K562 (cell line): ENCODE results near the gene CDNF. TPM values are rescaled to one million over a fixed set of nuclear protein-coding genes. Genes with fewer than 3 reads are reported as not detected.

ENCODE experiments used
- ATAC-seq: fragments of 200-7000 bp; cut with Tn5 transposase; 3 replicates; pipeline ENCODE4 v1.9.1; 2020; ENCODE audit warnings: moderate library complexity
- BruUV-seq: library from RNA; stranded (reverse); fragments of 400-500 nt; replicated peaks from 2 replicates; lab custom pipeline; 2021; lab: Mats Ljungman, UMichigan
- CTCF ChIA-PET: fragments of 300-600 bp; formaldehyde crosslinking; extraction: SDS; loops from one replicate; lab custom pipeline; 2021; ENCODE audit warnings: low intra/inter-chr PET ratio; lab: Yijun Ruan, JAX
- POLR2A ChIA-PET: fragments of 300-600, 350-650 bp; sonication (Branson Sonifier 250); formaldehyde crosslinking; extraction: SDS; loops from one replicate; lab custom pipeline; 2021; ENCODE audit warnings: antibody characterized with exemption, inconsistent platforms; lab: Yijun Ruan, JAX
- DNase-seq, 4 experiments: peaks; one replicate each; pipeline versions ENCODE4 v3.0.0 to v3.0.0-alpha.2; 2011 to 2018; ENCODE audit warnings: low spot score in 3 of 4, mixed read lengths in 3 of 4; ENCODE audit errors: extremely low read depth in 1 of 4
- FAIRE-seq: peaks from 2 replicates; lab custom pipeline; 2011; peaks lifted over from hg19 to GRCh38; lab: Jason Lieb, UNC
- H2AFZ ChIP-seq: 2 replicates; pipeline ENCODE4 v1.6.0; 2011; ENCODE audit warnings: low read depth, low read length, control low read depth, inconsistent platforms
- H3K27ac ChIP-seq: fragments of 200-600 bp; 3 replicates; pipeline ENCODE4 v1.8.0; 2011; ENCODE audit warnings: low read depth, mild to moderate bottlenecking, control low read depth, inconsistent platforms, low read length, moderate library complexity, mixed read lengths; ENCODE audit errors: extremely low read depth
- H3K27me3 ChIP-seq, 2 experiments: fragments of 300-600 bp in 1 of 2; 2 replicates in 1 of 2; 3 replicates in 1 of 2; pipeline versions ENCODE4 v1.6.0 to v1.8.0; 2011; ENCODE audit warnings: inconsistent platforms in 2 of 2, low read length in 2 of 2, mild to moderate bottlenecking in 1 of 2, mixed read lengths in 1 of 2, moderate library complexity in 1 of 2; ENCODE audit not compliant: control insufficient read depth in 2 of 2, insufficient read depth in 2 of 2
- H3K36me3 ChIP-seq: fragments of 300-600 bp; 3 replicates; pipeline ENCODE4 v1.8.0; 2011; ENCODE audit warnings: mild to moderate bottlenecking, low read length, inconsistent platforms; ENCODE audit not compliant: control insufficient read depth, insufficient read depth
- H3K4me1 ChIP-seq, 2 experiments: fragments of 200-600 bp in 1 of 2; replicated peaks in 1 of 2; 2 replicates in 1 of 2; 3 replicates in 1 of 2; pipeline versions ENCODE4 v1.5.1 to v1.8.0; 2011; ENCODE audit warnings: inconsistent platforms in 2 of 2, low read length in 2 of 2, mild to moderate bottlenecking in 1 of 2, mixed read lengths in 1 of 2, moderate library complexity in 1 of 2; ENCODE audit not compliant: control insufficient read depth in 2 of 2, insufficient read depth in 2 of 2
- H3K4me2 ChIP-seq: 2 replicates; pipeline ENCODE4 v1.6.1; 2011; ENCODE audit warnings: low read length, control low read depth, inconsistent platforms, mixed read lengths; ENCODE audit not compliant: insufficient read depth
- H3K4me3 ChIP-seq: fragments of 200-600 bp; sonication (generic), shearing (Covaris generic); 2 replicates; pipeline ENCODE4 v1.5.1; 2016; ENCODE audit warnings: control low read depth, inconsistent platforms
- H3K79me2 ChIP-seq: fragments of 200-600 bp; 3 replicates; pipeline ENCODE4 v1.8.0; 2011; ENCODE audit warnings: low read length, inconsistent platforms; ENCODE audit not compliant: control insufficient read depth, insufficient read depth
- H3K9ac ChIP-seq, 2 experiments: 2 replicates each; pipeline versions ENCODE4 v1.6.0 to v1.6.1; 2011; ENCODE audit warnings: low read depth in 2 of 2, low read length in 2 of 2, control low read depth in 1 of 2, inconsistent platforms in 1 of 2, mild to moderate bottlenecking in 1 of 2, mixed read lengths in 1 of 2; ENCODE audit not compliant: insufficient read depth in 1 of 2
- H3K9me1 ChIP-seq: one replicate; pipeline ENCODE4 v1.6.0; 2011; ENCODE audit warnings: inconsistent platforms, mild to moderate bottlenecking, low read length, moderate library complexity; ENCODE audit not compliant: control insufficient read depth, insufficient read depth
- H3K9me3 ChIP-seq: replicated peaks from 2 replicates; pipeline ENCODE4 v1.5.1; 2011; ENCODE audit warnings: low read depth, low read length, inconsistent platforms; ENCODE audit not compliant: control insufficient read depth, insufficient read depth
- H4K20me1 ChIP-seq: replicated peaks from 2 replicates; pipeline ENCODE4 v1.6.1; 2011; ENCODE audit warnings: low read length, inconsistent platforms, mixed read lengths; ENCODE audit not compliant: control insufficient read depth, insufficient read depth
- CTBP1 ChIP-seq: fragments of 450-650 bp; IDR thresholded peaks from 2 replicates; pipeline ENCODE4 v1.6.1; 2016; ENCODE audit warnings: borderline replicate concordance
- FOXJ2 ChIP-seq: fragments of 200-800 bp; sonication (Bioruptor generic); IDR thresholded peaks from 2 replicates; pipeline ENCODE4 v1.6.1; 2016; ENCODE audit warnings: missing genetic modification characterization, missing compliant biosample characterization
- NFIC ChIP-seq: fragments of 450-650 bp; IDR thresholded peaks from 2 replicates; pipeline ENCODE4 v1.6.1; 2017; ENCODE audit warnings: mild to moderate bottlenecking, inconsistent platforms
- POLR2G ChIP-seq: fragments of 200-400 bp; formaldehyde crosslinking; IDR thresholded peaks from 2 replicates; pipeline ENCODE4 v1.6.1; 2017; ENCODE audit warnings: low read depth, mild to moderate bottlenecking, antibody characterized with exemption, low read length, moderate library complexity
- RNF2 ChIP-seq: sonication (generic); IDR thresholded peaks from 2 replicates; pipeline ENCODE4 v1.6.1; 2016
- XRCC4 ChIP-seq: IDR thresholded peaks from one replicate; pipeline ENCODE4 v1.6.1; 2011; ENCODE audit not compliant: insufficient read depth, insufficient read length; ENCODE audit errors: extremely low read depth
- ZNF707 ChIP-seq: fragments of 250-450 bp; sonication (Bioruptor Pico); conservative IDR thresholded peaks from 2 replicates; pipeline ENCODE4 v1.8.0; 2022; ENCODE audit warnings: inconsistent platforms, mild to moderate bottlenecking, moderate library complexity
- ZNF766 ChIP-seq: fragments of 200-800 bp; sonication (Bioruptor generic); conservative IDR thresholded peaks from 2 replicates; pipeline ENCODE4 v1.6.1; 2016; ENCODE audit warnings: missing genetic modification characterization, missing compliant biosample characterization
- WGBS: fragments of 100-300 bp; shearing (Covaris generic); methylation state at CpG from one replicate; pipeline ENCODE4 v1.1.6; 2016; ENCODE audit warnings: low coverage, mixed read lengths; ENCODE audit not compliant: insufficient coverage; ENCODE audit errors: missing lambda C conversion rate; 5-methylcytosine and 5-hydroxymethylcytosine counted together
- in situ Hi-C: fragments of 300-500 bp; cut with MboI; formaldehyde crosslinking; loops from 4 replicates; pipeline ENCODE4 v1.15.0; 2018; ENCODE audit warnings: inconsistent platforms, mixed read lengths
- intact Hi-C: fragments of 100-400 bp; cut with micrococcal nuclease; formaldehyde crosslinking; loops from 2 replicates; pipeline ENCODE4 v1.14.2; 2022
- polyA plus RNA-seq, 8 experiments: library from polyadenylated mRNA; depleted of rRNA in 4 of 8; stranded (reverse) in 5 of 8; unstranded in 3 of 8; fragments of >200 nt; fragmentation: Nextera tagmentation in 2 of 8; fragmentation: Illumina TruSeq in 1 of 8; extraction: Ambion mirVana in 2 of 8; extraction: Trizol in 1 of 8; gene quantifications; 2 replicates each; pipeline versions ENCODE4 v1.2.1 to v1.2.3, GENCODE V29; 2011 to 2014; ENCODE audit warnings: inconsistent platforms in 1 of 8, missing spikeins in 1 of 8
- total RNA-seq, 7 experiments: library from RNA; depleted of rRNA in 6 of 7; stranded (reverse); fragments of >200 nt in 6 of 7; fragmentation: Illumina TruSeq in 2 of 7; extraction: Trizol in 2 of 7; gene quantifications; 2 replicates each; pipeline versions ENCODE4 v1.2.1 to v1.2.3, GENCODE V29; 2011 to 2021; ENCODE audit warnings: low replicate concordance in 1 of 7
- TF ChIP-seq, protein P1 (sequence below): sonication (generic); formaldehyde crosslinking; IDR thresholded peaks from 2 replicates; pipeline ENCODE4 v1.8.1; 2023; ENCODE audit warnings: missing genetic modification reagents, mild to moderate bottlenecking, borderline replicate concordance
- TF ChIP-seq, protein P2 (sequence below): fragments of 200-400 bp; formaldehyde crosslinking; IDR thresholded peaks from 2 replicates; pipeline ENCODE4 v1.6.1; 2017; ENCODE audit warnings: mild to moderate bottlenecking, low read depth, low read length, moderate library complexity
- TF ChIP-seq, protein P3 (sequence below), 2 experiments: fragments of 200-800 bp in 1 of 2; sonication (Bioruptor generic) in 1 of 2; sonication (generic) in 1 of 2; formaldehyde crosslinking in 1 of 2; IDR thresholded peaks in 1 of 2; conservative IDR thresholded peaks in 1 of 2; 2 replicates each; pipeline versions ENCODE4 v1.5.0 to v1.6.1; 2016 to 2020; ENCODE audit warnings: missing compliant biosample characterization in 1 of 2, missing genetic modification characterization in 1 of 2, missing genetic modification reagents in 1 of 2

The CDNF gene
- total and polyA plus RNA-seq, 9 of the 15 experiments (the other 6 are each of a cell fraction or from before 2014, with no cell fraction given), result 0.18 to 1.6 (median 0.61) TPM

DNA sequence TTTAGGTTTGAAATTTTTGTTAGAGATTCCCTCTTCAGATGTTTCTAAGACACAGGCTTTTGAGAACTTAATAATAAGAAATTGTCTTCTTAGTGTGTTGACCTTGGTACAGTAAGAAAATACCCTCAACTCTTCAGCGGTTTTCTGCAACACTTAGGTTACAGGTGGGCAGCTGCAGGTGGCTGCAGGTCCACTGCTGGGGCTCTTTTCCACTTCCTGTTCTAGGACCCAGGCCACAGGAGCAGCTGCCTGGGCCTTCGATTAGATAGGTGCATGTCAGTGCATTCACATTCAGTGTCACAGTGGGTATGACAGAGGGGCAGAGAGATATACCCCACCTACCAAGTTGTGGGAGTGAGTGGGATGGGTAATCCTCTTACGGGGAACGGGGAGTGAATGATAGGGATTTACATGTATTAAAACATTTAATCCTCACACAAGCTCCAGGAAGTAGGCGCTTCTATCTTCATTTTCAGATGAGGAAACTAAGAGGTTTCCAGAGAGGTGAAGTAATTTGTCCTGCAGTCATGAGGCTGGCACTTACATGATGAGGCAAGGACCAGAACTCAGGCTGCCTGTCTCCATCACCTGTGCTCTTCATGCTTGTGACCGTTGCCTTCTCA is 20.6 kb upstream of the CDNF start:
- no peak overlapping the region for H3K9ac ChIP-seq
- H3K36me3 ChIP-seq, result peaks cover 64% of the 10 kb centered on the region
- ATAC-seq, result no peak
- H4K20me1 ChIP-seq, result no peaks in the 10 kb centered on the region; the same call in 1 of the 2 replicates
- in situ Hi-C loops (no loop called here), intact Hi-C loops (no loop called here)
- WGBS, result 91% methylated on average over 6 of the region's 6 CpGs
- POLR2A ChIA-PET, result interaction anchor here (0.7 to 1.0 kb wide), 5 partner anchors 14 to 32 kb away, joined by 3 to 5 read pairs (median 3); no protein-coding TSS in a partner anchor
- DNase-seq, result no peak
- H3K4me3 ChIP-seq, result no peak overlapping the region
- H3K4me1 ChIP-seq, result no peaks in the 10 kb centered on the region
- TF ChIP-seq ZNF766, result no peak
- no peak for TF ChIP-seq ZNF707
- TF ChIP-seq, protein P1, sequence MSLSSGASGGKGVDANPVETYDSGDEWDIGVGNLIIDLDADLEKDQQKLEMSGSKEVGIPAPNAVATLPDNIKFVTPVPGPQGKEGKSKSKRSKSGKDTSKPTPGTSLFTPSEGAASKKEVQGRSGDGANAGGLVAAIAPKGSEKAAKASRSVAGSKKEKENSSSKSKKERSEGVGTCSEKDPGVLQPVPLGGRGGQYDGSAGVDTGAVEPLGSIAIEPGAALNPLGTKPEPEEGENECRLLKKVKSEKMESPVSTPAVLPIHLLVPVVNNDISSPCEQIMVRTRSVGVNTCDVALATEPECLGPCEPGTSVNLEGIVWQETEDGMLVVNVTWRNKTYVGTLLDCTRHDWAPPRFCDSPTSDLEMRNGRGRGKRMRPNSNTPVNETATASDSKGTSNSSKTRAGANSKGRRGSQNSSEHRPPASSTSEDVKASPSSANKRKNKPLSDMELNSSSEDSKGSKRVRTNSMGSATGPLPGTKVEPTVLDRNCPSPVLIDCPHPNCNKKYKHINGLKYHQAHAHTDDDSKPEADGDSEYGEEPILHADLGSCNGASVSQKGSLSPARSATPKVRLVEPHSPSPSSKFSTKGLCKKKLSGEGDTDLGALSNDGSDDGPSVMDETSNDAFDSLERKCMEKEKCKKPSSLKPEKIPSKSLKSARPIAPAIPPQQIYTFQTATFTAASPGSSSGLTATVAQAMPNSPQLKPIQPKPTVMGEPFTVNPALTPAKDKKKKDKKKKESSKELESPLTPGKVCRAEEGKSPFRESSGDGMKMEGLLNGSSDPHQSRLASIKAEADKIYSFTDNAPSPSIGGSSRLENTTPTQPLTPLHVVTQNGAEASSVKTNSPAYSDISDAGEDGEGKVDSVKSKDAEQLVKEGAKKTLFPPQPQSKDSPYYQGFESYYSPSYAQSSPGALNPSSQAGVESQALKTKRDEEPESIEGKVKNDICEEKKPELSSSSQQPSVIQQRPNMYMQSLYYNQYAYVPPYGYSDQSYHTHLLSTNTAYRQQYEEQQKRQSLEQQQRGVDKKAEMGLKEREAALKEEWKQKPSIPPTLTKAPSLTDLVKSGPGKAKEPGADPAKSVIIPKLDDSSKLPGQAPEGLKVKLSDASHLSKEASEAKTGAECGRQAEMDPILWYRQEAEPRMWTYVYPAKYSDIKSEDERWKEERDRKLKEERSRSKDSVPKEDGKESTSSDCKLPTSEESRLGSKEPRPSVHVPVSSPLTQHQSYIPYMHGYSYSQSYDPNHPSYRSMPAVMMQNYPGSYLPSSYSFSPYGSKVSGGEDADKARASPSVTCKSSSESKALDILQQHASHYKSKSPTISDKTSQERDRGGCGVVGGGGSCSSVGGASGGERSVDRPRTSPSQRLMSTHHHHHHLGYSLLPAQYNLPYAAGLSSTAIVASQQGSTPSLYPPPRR, result no peak
- TF ChIP-seq POLR2G, result no peak
- no peak for TF ChIP-seq FOXJ2 (tag)
- TF ChIP-seq, protein P2, sequence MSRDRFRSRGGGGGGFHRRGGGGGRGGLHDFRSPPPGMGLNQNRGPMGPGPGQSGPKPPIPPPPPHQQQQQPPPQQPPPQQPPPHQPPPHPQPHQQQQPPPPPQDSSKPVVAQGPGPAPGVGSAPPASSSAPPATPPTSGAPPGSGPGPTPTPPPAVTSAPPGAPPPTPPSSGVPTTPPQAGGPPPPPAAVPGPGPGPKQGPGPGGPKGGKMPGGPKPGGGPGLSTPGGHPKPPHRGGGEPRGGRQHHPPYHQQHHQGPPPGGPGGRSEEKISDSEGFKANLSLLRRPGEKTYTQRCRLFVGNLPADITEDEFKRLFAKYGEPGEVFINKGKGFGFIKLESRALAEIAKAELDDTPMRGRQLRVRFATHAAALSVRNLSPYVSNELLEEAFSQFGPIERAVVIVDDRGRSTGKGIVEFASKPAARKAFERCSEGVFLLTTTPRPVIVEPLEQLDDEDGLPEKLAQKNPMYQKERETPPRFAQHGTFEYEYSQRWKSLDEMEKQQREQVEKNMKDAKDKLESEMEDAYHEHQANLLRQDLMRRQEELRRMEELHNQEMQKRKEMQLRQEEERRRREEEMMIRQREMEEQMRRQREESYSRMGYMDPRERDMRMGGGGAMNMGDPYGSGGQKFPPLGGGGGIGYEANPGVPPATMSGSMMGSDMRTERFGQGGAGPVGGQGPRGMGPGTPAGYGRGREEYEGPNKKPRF, result no peak
- no peak for TF ChIP-seq XRCC4
- TF ChIP-seq, protein P3, sequence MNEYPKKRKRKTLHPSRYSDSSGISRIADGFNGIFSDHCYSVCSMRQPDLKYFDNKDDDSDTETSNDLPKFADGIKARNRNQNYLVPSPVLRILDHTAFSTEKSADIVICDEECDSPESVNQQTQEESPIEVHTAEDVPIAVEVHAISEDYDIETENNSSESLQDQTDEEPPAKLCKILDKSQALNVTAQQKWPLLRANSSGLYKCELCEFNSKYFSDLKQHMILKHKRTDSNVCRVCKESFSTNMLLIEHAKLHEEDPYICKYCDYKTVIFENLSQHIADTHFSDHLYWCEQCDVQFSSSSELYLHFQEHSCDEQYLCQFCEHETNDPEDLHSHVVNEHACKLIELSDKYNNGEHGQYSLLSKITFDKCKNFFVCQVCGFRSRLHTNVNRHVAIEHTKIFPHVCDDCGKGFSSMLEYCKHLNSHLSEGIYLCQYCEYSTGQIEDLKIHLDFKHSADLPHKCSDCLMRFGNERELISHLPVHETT (CRISPR knock-in tag; conservative IDR thresholded peaks at IDR 0.05 in 1 of 2, IDR thresholded peaks at IDR 0.05 in 1 of 2), result no peak
- no peak for TF ChIP-seq CTBP1
- no peak for TF ChIP-seq NFIC
- no peak for TF ChIP-seq RNF2
- TF ChIP-seq, all 486 proteins: peak for 0
- no peak overlapping the region for H3K4me2 ChIP-seq
- BruUV-seq, result no TSS peak
- no peaks in the 10 kb centered on the region for H3K9me3 ChIP-seq
- no peak for FAIRE-seq
- no peak overlapping the region for H3K27ac ChIP-seq
- CTCF ChIA-PET, result no interaction called here
- H3K9me1 ChIP-seq, result no peaks in the 10 kb centered on the region
- no peaks in the 10 kb centered on the region for H3K27me3 ChIP-seq
- H2AFZ ChIP-seq, result no peak overlapping the region
- H3K79me2 ChIP-seq, result no peaks in the 10 kb centered on the region
